Activated CD4-positive, alpha-beta T cell treated with anti-CD3 and anti-CD28 coated beads for 4 hours (primary cell): ENCODE data around the gene SERPINC1.
"Not testable (repeated sequence)": the region's sequence is repeated elsewhere in the genome, so short reads cannot be mapped to it uniquely, and the experiment has no call there.

Experiments
- DNase-seq, 2 donors: peaks; one replicate each; pipeline ENCODE4 v3.0.0-alpha.2; 2020

The SERPINC1 gene

DNA sequence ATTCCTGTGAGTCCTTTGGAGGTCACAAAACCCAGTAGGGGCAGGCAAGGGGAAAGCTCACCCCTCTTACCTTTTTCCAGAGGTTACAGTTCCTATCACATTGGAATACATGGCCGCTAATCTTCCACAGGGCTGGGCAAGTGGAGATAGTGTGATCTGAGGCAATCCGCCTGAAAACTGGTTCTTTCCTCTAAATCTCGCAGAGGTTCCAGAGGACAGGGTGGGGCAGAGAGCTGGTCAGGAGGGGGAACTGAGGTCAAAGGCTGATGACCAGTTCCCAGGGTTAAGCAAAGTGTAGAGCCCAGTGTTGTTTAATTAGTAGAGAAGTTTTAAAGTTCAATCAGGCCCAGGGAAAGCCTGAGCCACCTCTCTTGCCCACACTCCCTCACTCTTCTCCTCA, at the start of gene SERPINC1:
TSS of gene SERPINC1 (minus strand) at position 179 of the 400 bp plus-strand sequence. CDS start at position 111, 68 bp downstream.
- DNase-seq = no peak

DNA sequence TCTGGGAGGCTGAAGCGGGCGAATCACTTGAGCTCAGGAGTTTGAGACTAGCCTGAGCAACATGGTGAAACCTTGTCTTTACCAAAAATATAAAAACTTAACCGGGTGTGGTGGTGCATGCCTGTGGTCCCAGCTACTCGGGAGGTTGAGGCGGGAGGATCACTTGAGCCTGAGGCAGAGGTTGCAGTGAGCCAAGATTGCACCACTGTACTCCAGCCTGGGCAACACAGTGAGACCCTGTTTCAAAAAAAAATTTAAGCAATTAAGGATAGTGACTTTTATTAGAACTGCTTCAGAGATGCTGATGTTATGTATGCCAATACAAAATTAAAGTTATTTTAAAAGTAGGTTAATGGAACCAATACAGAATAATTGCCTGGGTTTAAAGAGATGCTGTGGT, 48.8 kb upstream of the SERPINC1 start:
- DNase-seq = not testable (repeated sequence)

DNA sequence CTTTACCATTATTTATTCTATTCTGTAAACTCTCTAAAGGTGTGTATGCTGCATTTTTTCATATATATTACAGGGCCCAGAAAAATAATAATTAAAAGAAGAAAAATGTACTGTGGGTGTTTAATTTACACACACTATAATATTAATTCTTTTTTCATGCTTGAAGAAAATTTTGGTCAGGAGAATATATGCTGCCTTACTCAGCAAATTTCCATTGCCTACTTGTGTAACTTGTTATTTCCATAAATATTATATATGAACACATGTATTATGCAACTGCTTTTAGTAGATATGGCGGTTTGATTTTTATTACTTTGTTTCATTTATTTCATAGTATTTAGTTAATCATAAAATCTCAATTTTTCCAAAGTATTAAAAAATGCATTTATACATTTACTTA, 46.4 kb upstream of the SERPINC1 start:
- no peak for DNase-seq

GRCh38 chr1:173960625-173961024, 43.5 kb upstream of the SERPINC1 start:
- DNase-seq = no peak

DNA sequence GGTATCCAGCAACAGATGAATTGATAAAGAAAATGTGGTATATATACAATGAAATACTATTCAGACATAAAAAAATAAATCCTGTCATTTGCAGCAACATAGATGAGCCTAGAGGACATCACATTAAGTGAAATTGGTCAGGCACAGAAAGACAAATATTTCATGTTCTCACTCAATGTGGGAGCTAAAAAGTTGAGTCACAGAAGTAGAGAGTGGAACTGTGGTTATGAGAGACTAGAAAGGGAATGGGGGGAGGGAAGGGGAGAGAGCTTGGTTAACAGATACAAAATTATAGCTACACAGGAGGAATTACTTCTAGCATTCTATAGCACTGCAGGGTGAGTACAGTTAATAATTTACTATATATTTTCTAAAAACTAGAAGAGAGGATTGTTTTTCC, 37.1 kb upstream of the SERPINC1 start:
- no peak for DNase-seq

GRCh38 chr1:173948594-173948993, 31.5 kb upstream of the SERPINC1 start:
- no peak for DNase-seq

DNA sequence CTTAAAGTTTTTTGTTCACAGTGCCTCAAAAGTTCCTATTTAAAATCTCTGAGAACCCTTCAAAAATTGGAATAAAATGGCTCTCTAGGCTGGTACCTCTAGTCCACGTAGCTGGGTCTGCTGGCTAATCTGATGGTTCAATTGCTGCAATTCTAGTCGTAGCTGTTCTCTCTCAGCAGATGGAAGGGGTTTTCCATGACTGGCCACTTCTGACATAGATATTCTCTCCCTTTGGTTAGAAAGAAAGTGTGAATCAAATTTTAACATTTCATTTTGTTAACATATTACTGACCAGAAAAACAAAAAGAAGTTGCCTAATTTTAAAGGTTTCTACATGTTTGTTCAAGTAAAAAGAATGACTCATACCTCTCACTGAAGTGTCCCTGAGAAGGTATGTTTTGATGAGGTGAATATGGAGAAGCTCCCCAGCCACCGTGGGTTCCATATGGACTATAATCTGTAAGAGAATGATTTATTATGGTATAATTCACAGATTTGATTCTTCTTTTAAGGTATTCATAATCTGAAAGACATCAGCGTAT, 29.3 kb upstream of the SERPINC1 start:
- DNase-seq = no peak

DNA sequence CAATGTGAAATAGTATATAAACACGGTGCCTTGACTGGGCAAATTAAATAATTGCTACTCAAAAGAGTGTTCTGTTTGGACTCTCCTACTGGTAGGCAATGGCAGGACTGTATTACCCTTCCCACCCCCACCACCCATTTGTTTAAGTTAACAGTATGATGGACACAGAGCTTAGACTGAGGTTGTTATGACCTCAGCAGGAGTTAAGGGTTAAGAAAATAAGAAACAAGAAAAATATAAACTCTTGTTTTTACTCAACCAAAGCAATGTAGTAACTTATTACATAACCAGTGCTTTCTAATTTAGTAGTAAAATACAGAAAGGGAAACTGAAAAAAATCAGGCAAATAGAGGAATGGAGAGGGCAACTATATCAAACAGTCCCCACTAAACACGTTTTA, 19.9 kb upstream of the SERPINC1 start:
- DNase-seq = no peak

- no peak for DNase-seq
Observed at GRCh38 chr1:173934440-173934839, 17.3 kb upstream of the SERPINC1 start.

GRCh38 chr1:173930541-173930940, 13.4 kb upstream of the SERPINC1 start:
- DNase-seq = not testable (repeated sequence)

DNA sequence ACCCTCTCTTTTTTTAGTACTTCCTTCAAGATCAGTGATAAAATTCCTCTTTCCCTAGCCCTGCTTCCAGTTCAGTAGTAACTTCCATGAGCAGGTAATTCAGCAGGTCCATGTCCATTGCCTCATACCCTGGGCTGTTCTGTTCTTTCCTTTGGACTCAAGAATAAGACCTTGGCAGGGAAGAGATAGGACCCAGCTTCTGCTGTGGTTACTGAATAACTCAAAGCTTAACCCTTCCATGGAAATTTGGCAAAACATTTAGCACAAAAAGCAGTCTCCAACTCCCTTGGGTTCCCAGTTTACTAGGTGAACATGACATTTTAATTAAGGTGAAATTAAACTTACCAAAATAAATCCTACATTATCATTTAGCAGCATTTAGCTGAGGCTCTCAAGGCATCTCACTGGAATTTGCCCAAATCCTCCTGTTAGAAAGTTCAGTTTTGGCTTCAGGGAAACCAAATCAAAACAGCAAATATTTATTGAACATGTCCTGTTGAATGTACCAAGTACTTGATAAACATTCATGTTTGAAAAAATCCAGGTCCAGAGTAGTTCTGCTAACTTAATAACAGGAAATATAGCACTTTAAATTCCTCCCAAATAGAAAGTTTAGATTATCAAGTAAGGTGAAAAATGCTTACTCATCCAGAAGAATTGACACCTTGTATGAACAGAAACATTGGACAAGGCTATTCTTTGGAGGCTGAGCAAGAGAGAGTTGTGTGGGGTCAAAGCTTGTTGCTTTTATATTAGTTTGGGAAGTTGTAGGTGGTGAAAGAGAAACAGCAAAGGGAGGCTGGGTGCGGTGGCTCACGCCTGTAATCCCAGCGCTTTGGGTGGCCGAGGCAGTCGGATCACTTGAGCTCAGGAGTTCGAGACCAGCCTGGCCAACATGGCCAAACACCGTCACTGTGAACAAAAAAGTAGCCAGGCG, 8.4 kb upstream of the SERPINC1 start:
- DNase-seq = no peak

DNA sequence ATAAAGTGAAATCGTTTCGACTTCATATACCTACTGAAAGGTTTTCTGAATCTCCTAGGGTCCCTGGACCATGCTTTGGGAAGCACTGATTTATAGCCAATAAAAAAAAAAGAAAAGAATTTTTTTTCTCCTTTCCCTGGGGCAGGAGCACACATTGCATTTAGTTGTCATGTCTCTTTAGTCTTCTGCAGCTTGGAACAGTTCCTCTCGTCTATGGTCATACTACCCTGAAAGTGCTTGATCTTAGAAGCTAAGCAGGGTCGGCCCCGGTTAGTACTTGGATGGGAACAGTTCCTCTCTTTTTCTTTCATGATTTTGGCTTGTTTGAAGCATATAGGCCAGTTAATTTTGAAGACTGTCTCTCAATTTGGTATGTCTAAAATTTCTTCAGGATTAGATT, 3.7 kb upstream of the SERPINC1 start:
- DNase-seq = no peak

DNA sequence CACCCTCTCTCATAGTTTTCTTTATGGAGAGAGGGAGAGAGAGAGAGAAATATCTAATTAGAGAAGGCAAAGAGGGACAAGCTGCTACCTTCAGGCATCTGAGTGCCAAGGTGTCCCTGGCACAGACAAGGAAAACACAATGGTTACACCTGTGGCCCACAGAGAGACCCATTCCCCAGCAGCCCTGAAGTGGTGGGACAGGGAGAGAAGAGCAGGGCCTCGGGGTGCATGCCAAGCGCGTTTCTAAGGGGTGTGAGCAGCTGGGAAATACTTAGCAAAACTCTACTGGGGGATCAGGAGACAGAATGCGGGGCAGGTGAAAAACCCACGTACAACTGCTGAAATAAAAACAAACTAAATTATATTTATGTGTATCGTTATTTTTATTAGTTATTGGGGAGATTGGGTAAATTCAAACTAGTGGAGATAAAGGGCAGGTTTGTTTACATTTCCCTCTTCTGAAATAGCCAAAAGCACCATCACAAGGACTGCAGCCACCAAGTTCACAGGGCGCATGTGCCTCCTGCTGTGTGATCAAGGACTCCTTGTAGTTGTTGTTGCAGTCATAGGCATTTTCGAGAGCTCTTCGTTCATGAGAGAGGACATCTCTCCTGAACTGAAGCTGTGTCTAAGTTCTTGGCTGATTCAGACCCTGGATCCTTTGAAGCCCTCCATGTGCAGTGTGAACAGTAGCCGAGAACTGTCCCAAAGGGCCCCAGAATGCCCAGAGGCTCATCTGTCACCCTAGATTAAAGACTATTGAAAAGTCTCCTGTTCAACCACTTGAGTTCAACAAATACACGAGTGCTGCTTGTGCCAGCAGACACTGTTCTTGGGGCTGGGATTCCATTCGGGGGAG, 737 bp upstream of the SERPINC1 start:
- no peak for DNase-seq

- DNase-seq = no peak
Observed at GRCh38 chr1:173916667-173917066, 460 bp downstream of the SERPINC1 start.

GRCh38 chr1:173915596-173915995, 1.5 kb downstream of the SERPINC1 start:
- no peak for DNase-seq

GRCh38 chr1:173914366-173914871, 2.7 kb downstream of the SERPINC1 start:
- peak in 1 of 2 donors; percentile 11 for DNase-seq

GRCh38 chr1:173913111-173913510, 4.0 kb downstream of the SERPINC1 start:
- no peak for DNase-seq

- no peak for DNase-seq
Observed at GRCh38 chr1:173903827-173904531, 13.1 kb downstream of the SERPINC1 start.

- DNase-seq = no peak
Observed at GRCh38 chr1:173900992-173901391, 16.1 kb downstream of the SERPINC1 start.

DNA sequence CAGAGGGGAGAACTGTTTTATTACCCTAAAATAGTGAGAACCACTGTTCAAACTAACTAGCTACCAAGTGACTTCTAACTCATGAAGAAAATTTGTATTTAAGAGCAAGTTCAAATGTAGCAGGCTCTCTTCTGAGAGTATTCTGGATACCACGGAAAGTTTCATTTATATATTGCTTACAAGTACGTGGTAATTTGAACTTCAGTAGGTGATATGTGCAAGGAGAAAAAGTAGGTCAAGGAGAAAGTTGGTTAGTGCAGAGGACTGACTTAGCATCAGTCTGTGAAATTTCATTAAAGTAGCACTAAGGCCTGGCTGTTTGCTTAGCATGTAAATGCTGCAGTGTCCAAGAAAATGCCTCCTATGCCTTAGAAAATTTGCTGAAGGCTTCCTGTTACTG, 16.7 kb downstream of the SERPINC1 start:
- no peak for DNase-seq

- no peak for DNase-seq
Observed at GRCh38 chr1:173894189-173894588, 22.9 kb downstream of the SERPINC1 start.

DNA sequence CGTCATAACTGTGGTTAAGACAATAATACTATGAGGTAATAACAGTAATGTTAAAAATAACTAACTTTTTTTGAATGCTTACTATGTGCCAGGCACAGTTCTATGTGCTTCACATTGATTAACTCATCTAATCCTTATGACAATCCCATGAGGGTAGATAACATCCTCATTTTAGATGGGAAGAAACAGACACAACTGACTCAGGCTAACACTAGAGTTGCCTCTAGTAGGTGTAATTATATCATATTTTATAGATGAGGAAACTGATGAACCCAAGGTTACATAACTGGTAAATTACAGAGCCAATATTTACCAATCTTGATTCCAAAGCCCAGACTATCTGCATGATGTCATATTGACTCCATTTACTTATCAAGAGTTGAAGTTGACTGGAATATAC, 23.5 kb downstream of the SERPINC1 start:
- no peak for DNase-seq

- no peak for DNase-seq
Observed at GRCh38 chr1:173889885-173890284, 27.2 kb downstream of the SERPINC1 start.
